ENCODE measurements around the gene PLA2G2C. TPM values are rescaled to one million over a fixed set of nuclear protein-coding genes. Genes with fewer than 3 reads are reported as not detected.

Gene PLA2G2C
- total and polyA plus RNA-seq, 2 of the 8 experiments (the other 6 are each of a cell fraction or from before 2014, with no cell fraction given): not detected

DNA sequence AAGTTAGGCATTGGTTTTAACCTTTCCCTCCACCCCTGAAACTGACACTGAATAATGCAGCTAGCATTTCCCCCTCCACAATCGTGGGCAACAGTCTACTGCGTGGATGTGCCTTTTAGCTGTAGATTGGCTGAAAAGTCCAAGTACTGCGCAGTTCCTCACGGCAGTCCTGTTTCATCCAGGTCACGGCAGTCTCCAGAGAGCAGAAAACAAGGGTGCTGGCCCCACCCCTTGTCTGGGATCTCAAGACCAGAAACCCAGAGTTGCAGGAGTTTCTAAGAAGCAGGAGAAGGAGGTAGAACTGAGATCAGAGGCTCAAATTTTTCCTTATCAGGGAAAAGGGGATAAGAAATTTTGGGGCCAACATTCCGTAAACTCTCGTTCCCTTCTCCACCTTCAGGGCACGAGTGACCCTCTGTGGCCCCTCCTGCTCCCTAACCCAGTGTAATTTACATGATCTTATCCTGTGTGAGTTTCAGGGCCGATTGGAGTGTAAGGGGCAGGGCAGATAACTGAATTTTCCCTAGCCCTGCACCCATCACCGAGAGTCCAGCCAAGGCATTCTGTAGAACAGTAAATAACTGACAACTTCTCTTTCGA lies 25.9 kb upstream of the PLA2G2C start (continued):
- TF ChIP-seq FOSL1 (IDR thresholded peaks at IDR 0.05; ENCODE audit: insufficient read depth, low read depth, low read length): no peak
- no peak for TF ChIP-seq GTF2F1 (IDR thresholded peaks at IDR 0.05; ENCODE audit: borderline replicate concordance, low read depth, low read length)

Data from H1 (cell line).